PC-9 (cell line): ENCODE data around the gene TRIP10. TPM values are rescaled to one million over a fixed set of nuclear protein-coding genes. Genes with fewer than 3 reads are reported as not detected.
A peak's percentile ranks its signal among the peaks of the same experiment; 100 is the strongest.

Source experiments
- BruUV-seq: library from RNA; stranded (reverse); fragments of 400-500 nt; replicated peaks from 2 replicates; lab custom pipeline; 2021; lab: Mats Ljungman, UMichigan
- CTCF ChIA-PET: fragments of 300-600 bp; sonication (Branson Sonifier 250); formaldehyde crosslinking; loops from one replicate; lab custom pipeline; 2022; ENCODE audit warnings: antibody characterized with exemption; lab: Charles Lee
- POLR2A ChIA-PET: fragments of 300-600 bp; sonication (Branson Sonifier 250); formaldehyde crosslinking; loops from one replicate; lab custom pipeline; 2022; ENCODE audit warnings: antibody characterized with exemption; ENCODE audit not compliant: unreplicated experiment; lab: Charles Lee
- DNase-seq, 2 experiments: peaks; one replicate each; pipeline versions ENCODE4 v3.0.0 to v3.0.0-alpha.2; 2015 to 2022; ENCODE audit warnings: mixed read lengths in 1 of 2
- H2AFZ ChIP-seq: fragments of 200-600 bp; sonication (generic); 2 replicates; pipeline ENCODE4 v1.8.1; 2017; ENCODE audit warnings: antibody characterized with exemption
- H3F3A ChIP-seq: fragments of 200-600 bp; sonication (generic); 2 replicates; pipeline ENCODE4 v1.8.1; 2017; ENCODE audit warnings: antibody characterized with exemption, mild to moderate bottlenecking, low read depth; ENCODE audit not compliant: insufficient read depth
- H3K27ac ChIP-seq: fragments of 200-600 bp; sonication (generic); 2 replicates; pipeline ENCODE4 v1.6.1; 2016; ENCODE audit warnings: mixed run types
- H3K27me3 ChIP-seq: fragments of 200-600 bp; sonication (generic); 2 replicates; pipeline ENCODE4 v1.6.1; 2016; ENCODE audit warnings: low read depth, mixed run types; ENCODE audit not compliant: insufficient read depth
- H3K36me3 ChIP-seq: fragments of 200-600 bp; sonication (generic); 2 replicates; pipeline ENCODE4 v1.6.1; 2016; ENCODE audit warnings: low read depth, mixed run types
- H3K4me1 ChIP-seq: fragments of 200-600 bp; sonication (generic); replicated peaks from 2 replicates; pipeline ENCODE4 v1.6.1; 2016; ENCODE audit warnings: mixed run types; ENCODE audit not compliant: insufficient read depth
- H3K4me2 ChIP-seq: fragments of 200-600 bp; sonication (generic); 2 replicates; pipeline ENCODE4 v1.6.1; 2017; ENCODE audit warnings: mixed run types
- H3K4me3 ChIP-seq: fragments of 200-600 bp; sonication (generic); 2 replicates; pipeline ENCODE4 v1.6.1; 2016; ENCODE audit warnings: mixed run types
- H3K79me2 ChIP-seq: fragments of 200-600 bp; sonication (generic); 2 replicates; pipeline ENCODE4 v1.6.1; 2017; ENCODE audit warnings: low read depth, mixed run types
- H3K9me2 ChIP-seq: fragments of 200-600 bp; sonication (generic); 2 replicates; pipeline ENCODE4 v1.8.1; 2017; ENCODE audit warnings: mild to moderate bottlenecking; ENCODE audit not compliant: insufficient read depth
- H3K9me3 ChIP-seq: fragments of 200-600 bp; sonication (generic); 2 replicates; pipeline ENCODE4 v1.8.1; 2016; ENCODE audit warnings: low read depth; ENCODE audit not compliant: insufficient read depth
- H4K20me1 ChIP-seq: fragments of 200-600 bp; sonication (generic); 2 replicates; pipeline ENCODE4 v1.8.1; 2017; ENCODE audit not compliant: insufficient read depth
- CTCF ChIP-seq: fragments of 200-600 bp; sonication (generic); conservative IDR thresholded peaks from 2 replicates; pipeline ENCODE4 v1.6.1; 2017; ENCODE audit warnings: mixed run types, antibody characterized with exemption, mild to moderate bottlenecking, moderate library complexity
- EZH2 ChIP-seq: fragments of 200-600 bp; sonication (generic); IDR thresholded peaks from 2 replicates; pipeline ENCODE4 v1.8.0; 2017; ENCODE audit warnings: antibody characterized with exemption, low read depth
- intact Hi-C: fragments of 100-400 bp; cut with micrococcal nuclease; formaldehyde crosslinking; loops from one replicate; pipeline ENCODE4 v1.10.0; 2022; ENCODE audit not compliant: unreplicated experiment
- total RNA-seq: library from RNA; stranded (reverse); gene quantifications from 2 replicates; pipeline ENCODE4 v1.2.3, GENCODE V29; 2021

The TRIP10 gene
- total RNA-seq, 1 experiment from 2014 or later: 84.3 TPM

- H3K9me3 ChIP-seq: no peaks in the 10 kb centered on the region
- H4K20me1 ChIP-seq: no peaks in the 10 kb centered on the region
- peaks cover 15% of the 10 kb centered on the region for H3K79me2 ChIP-seq
- H3K27me3 ChIP-seq: no peaks in the 10 kb centered on the region
- H2AFZ ChIP-seq: no peak overlapping the region
- H3K4me2 ChIP-seq: no peak overlapping the region
- no peak overlapping the region for H3K4me3 ChIP-seq
- intact Hi-C loops: no loop called here
- no TSS peak for BruUV-seq
- H3K36me3 ChIP-seq: no peaks in the 10 kb centered on the region
- CTCF ChIA-PET: no interaction called here
- POLR2A ChIA-PET: no interaction called here
- no peaks in the 10 kb centered on the region for H3K9me2 ChIP-seq
- TF ChIP-seq EZH2: no peak
- TF ChIP-seq CTCF: no peak
- H3F3A ChIP-seq: peaks cover 20% of the 10 kb centered on the region
- H3K27ac ChIP-seq: no peak overlapping the region
- no peak for DNase-seq
- peaks cover 34% of the 10 kb centered on the region for H3K4me1 ChIP-seq
Observed at GRCh38 chr19:6717441-6717971, 22.0 kb upstream of the TRIP10 start.

- H3K9me3 ChIP-seq: no peaks in the 10 kb centered on the region
- H4K20me1 ChIP-seq: no peaks in the 10 kb centered on the region
- no TSS peak for BruUV-seq
- H3K9me2 ChIP-seq: no peaks in the 10 kb centered on the region
- peaks cover 41% of the 10 kb centered on the region for H3K4me1 ChIP-seq
- H3K4me3 ChIP-seq: no peak overlapping the region
- intact Hi-C loops: no loop called here
- CTCF ChIA-PET: no interaction called here
- no peak overlapping the region for H2AFZ ChIP-seq
- POLR2A ChIA-PET: interaction anchor here (0.6 kb wide), 1 partner anchor 347 kb away, joined by 4 read pairs; no protein-coding TSS in a partner anchor
- no peak for DNase-seq
- H3K4me2 ChIP-seq: no peak overlapping the region
- H3K79me2 ChIP-seq: peaks cover 15% of the 10 kb centered on the region
- no peak overlapping the region for H3K27ac ChIP-seq
- H3K36me3 ChIP-seq: no peaks in the 10 kb centered on the region
- peaks cover 24% of the 10 kb centered on the region for H3F3A ChIP-seq
- TF ChIP-seq CTCF (no peak), EZH2 (no peak)
- H3K27me3 ChIP-seq: no peaks in the 10 kb centered on the region
Observed at GRCh38 chr19:6718111-6718740, 21.3 kb upstream of the TRIP10 start.

- Histone ChIP-seq H3K4me3 (peak overlapping the region; percentile 64), H3K9me2 (no peaks in the 10 kb centered on the region), H3K79me2 (peaks cover 15% of the 10 kb centered on the region), H2AFZ (no peak overlapping the region), H3K36me3 (no peaks in the 10 kb centered on the region), H3K4me2 (peak overlapping the region; percentile 96), H3F3A (peaks cover 29% of the 10 kb centered on the region), H3K4me1 (peaks cover 47% of the 10 kb centered on the region), H4K20me1 (no peaks in the 10 kb centered on the region), H3K27me3 (no peaks in the 10 kb centered on the region), H3K9me3 (no peaks in the 10 kb centered on the region), H3K27ac (0 out of 2 replicates have a peak overlapping the region, but pooled peaks have one; percentile 77)
- POLR2A ChIA-PET: interaction anchor here (0.6 kb wide), 1 partner anchor 348 kb away, joined by 4 read pairs; no protein-coding TSS in a partner anchor
- CTCF ChIA-PET: no interaction called here
- BruUV-seq: no TSS peak
- TF ChIP-seq EZH2: no peak
- no peak for TF ChIP-seq CTCF
- intact Hi-C loops: no loop called here
- peak in 1 of 2 experiments; percentile 49 for DNase-seq
Observed at GRCh38 chr19:6718741-6719539, 20.5 kb upstream of the TRIP10 start.
